ENCODE data around the gene RTN4.
"Not testable (repeated sequence)": the region's sequence is repeated elsewhere in the genome, so short reads cannot be mapped to it uniquely, and the experiment has no call there.

Gene RTN4, protein sequence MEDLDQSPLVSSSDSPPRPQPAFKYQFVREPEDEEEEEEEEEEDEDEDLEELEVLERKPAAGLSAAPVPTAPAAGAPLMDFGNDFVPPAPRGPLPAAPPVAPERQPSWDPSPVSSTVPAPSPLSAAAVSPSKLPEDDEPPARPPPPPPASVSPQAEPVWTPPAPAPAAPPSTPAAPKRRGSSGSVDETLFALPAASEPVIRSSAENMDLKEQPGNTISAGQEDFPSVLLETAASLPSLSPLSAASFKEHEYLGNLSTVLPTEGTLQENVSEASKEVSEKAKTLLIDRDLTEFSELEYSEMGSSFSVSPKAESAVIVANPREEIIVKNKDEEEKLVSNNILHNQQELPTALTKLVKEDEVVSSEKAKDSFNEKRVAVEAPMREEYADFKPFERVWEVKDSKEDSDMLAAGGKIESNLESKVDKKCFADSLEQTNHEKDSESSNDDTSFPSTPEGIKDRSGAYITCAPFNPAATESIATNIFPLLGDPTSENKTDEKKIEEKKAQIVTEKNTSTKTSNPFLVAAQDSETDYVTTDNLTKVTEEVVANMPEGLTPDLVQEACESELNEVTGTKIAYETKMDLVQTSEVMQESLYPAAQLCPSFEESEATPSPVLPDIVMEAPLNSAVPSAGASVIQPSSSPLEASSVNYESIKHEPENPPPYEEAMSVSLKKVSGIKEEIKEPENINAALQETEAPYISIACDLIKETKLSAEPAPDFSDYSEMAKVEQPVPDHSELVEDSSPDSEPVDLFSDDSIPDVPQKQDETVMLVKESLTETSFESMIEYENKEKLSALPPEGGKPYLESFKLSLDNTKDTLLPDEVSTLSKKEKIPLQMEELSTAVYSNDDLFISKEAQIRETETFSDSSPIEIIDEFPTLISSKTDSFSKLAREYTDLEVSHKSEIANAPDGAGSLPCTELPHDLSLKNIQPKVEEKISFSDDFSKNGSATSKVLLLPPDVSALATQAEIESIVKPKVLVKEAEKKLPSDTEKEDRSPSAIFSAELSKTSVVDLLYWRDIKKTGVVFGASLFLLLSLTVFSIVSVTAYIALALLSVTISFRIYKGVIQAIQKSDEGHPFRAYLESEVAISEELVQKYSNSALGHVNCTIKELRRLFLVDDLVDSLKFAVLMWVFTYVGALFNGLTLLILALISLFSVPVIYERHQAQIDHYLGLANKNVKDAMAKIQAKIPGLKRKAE

DNA sequence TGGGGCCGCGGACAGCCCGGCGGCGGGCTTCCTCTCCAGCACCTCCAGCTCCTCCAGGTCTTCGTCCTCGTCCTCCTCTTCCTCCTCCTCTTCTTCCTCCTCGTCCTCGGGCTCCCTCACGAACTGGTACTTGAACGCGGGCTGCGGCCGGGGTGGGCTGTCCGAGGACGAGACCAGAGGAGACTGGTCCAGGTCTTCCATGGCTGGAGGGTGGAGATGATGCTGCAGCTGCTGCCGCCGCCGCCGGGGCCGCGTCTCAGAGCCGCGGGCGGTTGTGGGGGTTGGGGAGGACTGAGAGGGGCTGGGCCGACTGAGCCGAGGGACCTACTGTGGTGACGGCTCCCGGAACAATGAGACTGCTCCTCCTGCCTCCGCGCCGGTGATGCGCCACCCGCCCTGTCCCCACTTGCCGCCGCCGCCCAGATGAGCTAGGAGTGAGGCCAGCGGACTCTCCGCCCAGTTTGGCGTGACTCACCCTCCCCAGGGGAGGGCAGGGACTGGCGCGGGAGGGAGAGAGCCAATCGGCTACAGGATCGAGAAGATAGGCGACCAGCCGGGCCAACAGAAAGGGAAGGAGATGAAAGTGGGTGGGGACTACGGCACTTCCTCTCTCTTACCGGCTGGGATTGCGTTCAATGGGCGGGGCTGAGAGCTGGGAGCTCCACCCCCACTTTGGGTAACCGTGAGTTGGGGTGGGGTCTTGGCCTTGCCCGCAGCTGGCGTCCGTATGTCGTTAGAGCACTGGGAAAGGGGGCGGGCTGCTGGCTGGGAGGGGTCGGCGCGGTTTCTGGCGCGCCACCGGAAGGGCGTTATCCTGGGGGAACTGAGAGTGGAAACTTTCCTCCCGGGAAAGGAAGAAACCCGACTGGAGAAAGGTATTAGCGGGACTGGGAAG lies at the start of gene RTN4:
TSS of gene RTN4 (minus strand) at position 352 of the 895 bp plus-strand sequence. CDS start at position 201, 151 bp downstream.
- peak; percentile 97 to 99 for DNase-seq

DNA sequence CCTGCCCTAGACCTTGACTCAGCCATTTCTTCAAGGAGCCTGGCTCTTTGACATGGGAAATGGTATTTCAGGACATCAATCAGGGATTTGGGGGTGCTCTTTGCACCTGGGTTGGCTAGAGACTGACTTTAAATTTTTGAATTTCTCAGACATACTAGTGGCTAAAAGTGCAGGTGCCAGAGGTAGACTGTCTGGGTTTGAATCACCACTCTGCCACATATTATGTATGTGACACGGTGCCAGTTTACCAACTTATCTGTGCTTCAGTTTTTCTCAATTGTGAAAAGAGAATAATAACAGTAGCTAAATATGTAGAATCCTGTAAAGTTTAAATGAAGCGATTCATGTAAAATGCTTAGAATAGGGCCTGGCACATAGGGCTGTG lies 49.2 kb upstream of the RTN4 start:
- DNase-seq: no peak

DNA sequence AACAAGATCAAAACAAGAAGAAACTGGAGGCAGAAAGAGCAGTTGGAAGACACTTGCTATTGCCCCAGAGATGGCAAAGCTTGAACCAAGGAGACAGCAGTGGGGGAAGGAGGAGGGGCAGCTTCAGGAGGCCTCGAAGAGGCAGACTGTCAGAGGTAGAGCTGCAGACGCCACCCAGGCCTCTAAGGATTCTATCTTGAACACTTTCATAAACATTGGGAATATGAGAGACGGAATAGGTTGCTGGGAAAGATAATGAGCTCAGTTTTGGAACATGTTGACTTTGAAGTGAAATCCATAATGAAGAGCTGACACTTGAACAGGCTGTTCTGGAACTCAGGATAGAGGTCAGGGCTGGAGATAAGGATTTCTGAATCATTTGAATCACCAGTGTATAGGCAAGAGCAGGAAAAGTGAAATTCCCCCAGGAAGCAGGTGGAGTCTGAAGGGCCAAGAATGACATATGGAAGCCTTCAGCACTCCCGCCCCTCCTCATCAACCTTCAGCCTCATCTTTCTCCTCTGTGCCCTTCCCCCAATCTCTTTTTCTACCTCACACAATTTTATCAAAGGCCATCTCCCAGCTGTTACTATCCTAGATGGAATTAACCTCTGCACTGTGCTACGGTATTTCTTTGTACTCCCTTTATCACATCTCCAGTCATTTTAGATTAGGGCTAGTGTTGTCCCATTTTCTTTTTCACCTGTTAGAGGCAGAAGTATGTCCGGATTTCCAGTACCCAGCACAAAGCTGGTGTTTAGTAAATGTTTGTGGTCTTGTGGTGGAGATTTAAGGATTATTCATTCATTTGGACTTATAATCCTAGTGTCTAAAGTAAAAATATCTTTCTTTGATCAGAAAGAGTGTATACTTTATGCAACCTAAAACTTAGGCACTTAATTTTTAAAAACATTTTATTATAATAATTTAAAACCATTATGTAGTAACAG lies 47.5 kb upstream of the RTN4 start:
- no peak for DNase-seq

DNA sequence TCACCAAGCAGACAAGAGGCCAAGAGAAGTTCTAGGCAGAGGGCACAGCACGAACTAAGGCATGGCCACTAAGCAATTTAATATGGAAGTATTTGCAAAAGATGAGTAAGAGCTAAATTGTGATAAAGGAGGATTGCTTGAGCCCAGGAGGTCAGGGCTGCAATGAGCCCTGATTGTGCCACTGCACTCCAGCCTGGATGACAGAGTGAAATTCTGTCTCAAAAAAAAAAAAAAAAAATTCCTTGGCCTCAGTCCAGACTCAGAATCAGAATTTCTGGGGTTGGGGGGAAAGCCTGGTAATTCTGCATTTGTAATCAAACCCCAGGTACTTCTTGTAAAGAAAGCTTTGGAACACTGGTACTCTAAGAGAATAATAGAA lies 46.8 kb upstream of the RTN4 start:
- no peak for DNase-seq

DNA sequence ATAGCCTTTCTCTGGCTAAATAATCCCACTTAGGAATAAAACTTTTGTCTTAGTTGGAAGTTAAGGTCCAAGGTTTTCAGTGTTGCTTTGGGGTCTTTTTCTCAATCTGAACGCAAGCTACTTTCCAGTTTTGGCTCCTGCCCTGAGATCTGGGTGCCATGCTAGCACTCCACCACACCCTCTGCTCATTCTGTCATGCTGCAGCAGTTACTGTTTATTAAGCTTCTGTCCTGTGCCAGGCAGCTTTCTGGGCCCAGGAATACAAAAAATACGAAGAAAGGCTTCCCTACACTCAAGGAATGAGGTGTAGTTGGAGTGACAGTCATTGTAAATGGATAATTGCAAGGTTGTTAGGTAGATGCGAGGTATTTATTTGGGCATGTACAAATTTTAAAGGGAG lies 46.3 kb upstream of the RTN4 start:
- DNase-seq: no peak

DNA sequence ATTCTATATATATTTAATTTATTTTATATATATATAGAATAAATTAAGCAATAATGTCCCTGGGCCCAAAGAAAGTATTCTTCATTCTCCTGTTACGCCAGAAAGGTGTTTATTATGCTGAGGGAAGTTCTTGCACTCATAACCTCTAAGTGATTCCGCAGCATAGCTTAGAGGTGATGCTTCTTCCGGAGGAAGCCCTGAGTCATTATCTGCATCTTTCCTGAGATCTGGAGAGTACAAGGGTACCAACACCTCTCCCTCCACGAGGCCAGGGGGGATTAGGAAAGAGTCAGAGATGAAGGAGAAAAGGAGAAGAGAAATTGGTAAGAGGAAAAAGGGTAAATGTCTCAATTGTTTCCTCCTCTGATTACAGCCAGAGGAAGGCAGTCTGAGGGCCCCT lies 43.1 kb upstream of the RTN4 start:
- no peak for DNase-seq

DNA sequence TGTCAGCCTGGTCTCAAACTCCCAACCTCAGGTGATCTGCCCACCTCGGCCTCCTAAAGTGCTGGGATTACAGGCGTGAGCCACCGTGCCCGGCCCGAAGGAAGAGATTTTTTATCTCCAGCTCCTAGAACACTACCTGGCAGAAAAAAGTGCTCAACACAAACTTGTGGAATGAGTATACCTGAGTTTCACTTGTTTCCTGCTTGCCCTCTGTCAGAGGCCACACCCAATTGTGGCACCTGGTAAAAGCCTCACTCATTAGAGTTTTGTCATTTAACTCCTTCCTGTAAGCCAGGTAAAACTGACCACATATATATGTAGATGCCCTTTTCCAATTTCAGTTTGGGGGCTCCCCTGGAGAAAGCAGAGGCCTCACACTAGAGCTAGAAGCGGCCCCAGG lies 42.2 kb upstream of the RTN4 start:
- no peak for DNase-seq

DNA sequence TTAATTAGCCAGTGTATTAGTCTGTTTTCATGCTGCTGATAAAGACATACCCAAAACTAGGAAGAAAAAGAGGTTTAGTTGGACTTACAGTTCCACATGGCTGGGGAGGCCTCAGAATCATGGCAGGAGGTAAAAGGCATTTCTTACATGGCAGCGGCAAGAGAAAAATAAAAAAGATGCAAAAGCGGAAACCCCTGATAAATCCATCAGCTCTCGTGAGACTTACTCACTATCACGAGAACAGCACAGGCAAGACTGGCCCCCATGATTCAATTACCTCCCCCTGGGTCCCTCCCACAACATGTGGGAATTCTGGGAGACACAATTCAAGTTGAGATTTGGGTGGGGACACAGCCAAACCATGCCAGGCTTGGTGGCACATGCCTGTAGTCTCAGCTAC lies 41.4 kb upstream of the RTN4 start:
- not testable (repeated sequence) for DNase-seq

DNA sequence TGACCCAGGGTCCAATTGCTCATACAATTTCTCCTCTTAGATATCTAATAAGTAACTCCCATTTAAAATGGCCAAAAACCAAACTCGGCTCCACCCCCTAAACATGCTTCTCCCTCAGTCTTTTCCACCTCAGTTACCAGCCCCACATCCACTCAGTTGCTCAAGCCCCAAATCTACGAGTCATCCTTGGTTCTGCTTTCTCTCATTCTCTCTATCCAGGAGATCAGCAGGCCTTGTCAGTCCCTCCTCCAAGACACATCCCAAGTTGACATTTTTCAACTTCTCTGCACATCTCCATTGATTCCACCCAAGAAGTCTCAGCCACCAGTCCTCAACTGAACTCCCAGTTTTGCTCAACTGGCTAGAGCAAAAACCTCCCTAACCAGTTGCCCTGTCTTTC lies 40.5 kb upstream of the RTN4 start:
- DNase-seq: no peak

DNA sequence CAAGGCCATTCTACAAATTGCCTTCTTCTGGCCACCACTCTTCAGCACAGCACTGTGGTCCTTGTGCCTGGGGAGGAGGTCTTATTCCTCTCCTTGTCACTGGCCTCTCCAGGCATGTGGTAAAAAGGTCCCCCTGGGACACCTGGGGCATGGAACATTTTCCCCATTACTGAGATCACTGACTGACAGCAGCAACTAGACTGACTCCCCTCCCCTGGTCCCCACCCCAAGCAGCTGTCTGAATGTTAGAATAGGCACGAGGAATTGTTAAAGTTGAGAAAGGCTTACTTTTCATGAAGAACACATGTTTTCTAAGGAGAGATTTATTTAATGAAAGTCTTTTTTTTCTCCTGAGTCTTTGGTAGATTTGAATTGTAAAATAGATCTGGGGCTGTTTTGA lies 39.5 kb upstream of the RTN4 start:
- DNase-seq: no peak

DNA sequence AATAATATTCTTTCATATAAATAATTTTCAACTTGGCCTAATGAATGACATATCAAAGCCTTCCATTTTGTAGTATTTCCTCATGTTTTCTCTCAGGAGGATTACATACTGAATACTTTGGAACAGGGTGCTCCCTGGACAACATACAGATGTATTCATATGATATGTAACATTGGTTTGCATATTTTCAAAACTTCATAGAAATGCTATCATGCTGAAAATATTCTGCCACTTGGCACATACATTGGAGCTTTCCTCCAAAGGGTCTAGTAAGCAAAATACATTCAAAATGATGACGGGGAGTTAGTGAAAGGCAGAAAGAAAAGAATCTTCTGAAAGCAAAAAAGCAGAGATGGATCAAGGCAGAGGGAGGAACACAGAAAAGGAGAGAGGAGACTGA lies 38.1 kb upstream of the RTN4 start:
- DNase-seq: no peak

DNA sequence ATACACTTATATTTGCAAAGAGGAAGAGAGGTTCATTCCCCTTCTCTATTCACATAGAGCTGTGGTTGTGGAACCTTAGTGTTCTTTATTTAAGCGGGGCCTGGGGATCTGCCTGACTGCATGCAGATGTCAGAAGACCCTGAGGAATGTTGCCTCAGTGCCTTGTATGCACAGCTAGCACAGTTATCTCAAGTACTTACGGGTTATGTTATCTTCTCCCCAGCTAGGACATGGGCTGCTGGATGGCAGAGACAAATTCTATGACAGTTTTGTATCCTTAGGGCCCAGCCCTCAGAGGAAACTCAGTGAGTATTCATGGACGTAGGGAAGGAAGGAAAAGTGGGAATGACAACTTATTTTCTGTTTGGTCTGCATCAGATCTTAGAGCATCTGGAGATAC lies 37.7 kb upstream of the RTN4 start:
- DNase-seq: no peak

DNA sequence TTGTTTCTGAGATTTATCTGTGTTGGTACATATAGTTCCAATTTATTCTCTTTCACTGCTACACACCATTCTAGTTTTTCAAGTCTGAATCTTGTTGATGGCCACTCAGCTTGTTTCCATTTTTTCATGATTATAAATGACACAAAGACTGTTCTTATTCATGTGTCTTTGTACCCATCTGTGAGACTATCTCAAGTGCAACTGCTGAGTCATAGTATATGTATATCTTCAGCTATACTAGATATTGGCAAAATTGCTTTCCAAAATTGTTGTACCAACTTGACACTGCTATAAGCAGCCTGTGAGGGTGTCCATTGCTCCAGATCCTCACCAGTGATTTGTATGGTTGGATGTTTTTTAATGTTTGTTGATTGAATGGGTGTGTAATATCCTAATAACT lies 37.2 kb upstream of the RTN4 start:
- DNase-seq: no peak

DNA sequence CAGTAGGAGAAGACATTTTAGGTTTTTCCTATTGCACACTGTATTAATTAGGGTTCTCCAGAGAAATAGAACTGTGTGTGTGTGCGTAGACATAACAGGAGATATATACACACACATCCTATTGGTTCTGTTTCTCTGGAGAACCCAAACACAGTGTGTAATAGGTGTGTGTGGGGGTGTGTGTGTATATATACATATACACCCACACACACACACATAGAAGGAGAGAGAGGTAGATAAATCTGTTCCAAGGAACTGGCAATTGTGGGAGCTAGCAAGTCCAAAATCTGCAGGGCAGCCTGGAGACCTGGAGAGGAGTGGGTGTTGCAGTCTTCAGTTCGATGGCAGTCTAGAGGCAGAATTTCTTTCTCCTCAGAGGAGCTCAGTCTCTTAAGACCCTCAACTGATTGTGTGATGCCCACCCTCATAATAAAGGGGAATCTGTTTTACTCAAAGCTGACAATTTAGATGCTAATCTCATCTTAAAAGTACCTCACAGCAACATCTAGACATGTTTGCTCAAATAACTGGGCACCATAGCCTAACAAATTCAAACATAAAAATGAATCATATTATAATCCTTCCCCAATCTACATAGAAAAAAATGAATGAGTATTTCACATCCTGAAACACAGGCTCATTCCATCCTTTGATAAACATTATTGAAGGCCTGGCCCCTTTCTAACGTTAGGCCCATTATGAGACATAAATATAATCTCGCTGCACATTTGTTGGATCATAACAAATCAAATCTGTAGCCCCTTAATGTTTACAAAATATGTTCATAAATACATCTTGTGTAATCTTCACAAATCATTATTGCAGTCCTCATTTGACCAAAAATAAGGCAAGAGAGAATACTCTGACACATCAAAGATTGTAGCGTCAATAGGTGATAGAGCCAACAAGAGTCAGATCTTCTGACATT lies 35.1 kb upstream of the RTN4 start:
- no peak for DNase-seq

DNA sequence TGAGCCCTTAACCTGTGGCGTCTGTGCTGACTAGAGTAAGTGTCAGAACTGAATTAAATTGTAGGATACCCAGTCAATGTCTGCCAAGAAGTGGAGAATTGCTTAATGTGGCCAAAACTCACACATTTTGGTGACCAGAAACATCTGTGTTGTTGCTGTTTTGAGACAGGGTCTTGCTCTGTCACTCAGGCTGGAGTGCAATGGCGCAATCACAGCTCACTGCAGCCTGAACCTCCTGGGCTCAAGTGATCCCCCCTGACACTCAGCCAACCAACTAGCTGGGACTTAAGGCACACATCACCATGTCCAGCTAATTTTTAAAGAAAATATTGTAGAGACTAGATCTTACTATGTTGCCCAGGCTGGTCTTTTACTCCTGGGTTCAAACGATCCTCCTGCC lies 34.4 kb upstream of the RTN4 start:
- DNase-seq: no peak

DNA sequence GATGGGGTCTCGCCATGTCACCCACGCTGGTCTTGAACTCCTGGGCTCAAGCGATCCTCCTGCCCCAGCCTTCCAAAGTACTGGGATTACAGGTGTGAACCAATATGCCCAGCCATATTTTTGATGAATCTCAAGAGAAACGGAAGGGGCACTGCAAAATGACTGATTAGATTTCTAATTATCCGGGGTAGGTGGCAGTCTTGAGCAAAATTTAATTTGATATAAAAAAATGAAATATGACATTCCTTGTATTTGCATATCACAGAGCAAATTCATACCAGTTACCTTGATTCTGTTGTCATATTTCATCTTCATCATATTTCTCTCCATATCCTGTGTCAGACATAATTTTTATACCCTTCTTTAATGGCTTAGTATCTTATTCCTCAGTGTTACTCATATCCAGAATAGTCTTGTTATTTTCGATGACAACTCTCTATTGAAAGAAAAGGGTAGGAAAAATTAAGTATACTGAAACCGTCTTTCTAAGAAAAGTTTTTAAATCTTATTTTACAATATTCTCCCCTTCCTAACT lies 30.0 kb upstream of the RTN4 start:
- DNase-seq: no peak

DNA sequence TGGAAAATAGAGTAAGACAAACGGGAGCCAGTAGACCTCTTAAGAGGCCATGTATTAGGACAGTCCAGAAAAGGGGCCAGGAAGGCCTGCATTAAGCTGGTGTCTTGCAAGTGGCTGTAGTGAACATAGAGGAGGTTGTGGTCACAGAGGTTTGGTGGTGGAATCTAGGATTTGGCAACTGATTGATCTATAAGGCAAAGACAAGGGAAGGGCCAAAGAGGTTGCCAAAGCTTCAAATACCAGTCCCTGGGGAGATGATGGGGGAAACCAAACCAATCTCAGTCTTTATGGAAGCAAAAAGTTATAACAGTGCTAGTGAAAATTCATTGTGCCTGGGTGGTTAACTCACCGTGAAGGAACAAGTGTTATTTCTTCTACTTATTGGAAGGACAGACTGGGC lies 28.7 kb upstream of the RTN4 start:
- no peak for DNase-seq

DNA sequence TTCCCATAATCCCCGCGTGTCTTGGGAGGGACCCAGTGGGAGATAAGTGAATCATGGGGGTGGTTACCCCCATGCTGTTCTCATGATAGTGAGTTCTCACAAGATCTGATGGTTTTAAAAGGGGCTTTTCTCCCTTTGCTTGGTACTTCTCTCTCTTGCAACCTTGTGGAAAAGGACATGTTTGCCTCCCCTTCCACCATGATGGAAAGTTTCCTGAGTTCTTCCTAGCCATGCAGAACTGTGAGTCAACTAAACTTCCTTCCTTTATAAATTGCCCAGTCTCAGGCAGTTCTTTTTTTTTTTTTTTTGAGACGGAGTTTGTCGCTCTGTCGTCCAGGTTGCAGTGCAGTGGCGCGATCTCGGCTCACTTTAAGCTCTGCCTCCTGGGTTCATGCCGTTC lies 26.5 kb upstream of the RTN4 start:
- DNase-seq: no peak

DNA sequence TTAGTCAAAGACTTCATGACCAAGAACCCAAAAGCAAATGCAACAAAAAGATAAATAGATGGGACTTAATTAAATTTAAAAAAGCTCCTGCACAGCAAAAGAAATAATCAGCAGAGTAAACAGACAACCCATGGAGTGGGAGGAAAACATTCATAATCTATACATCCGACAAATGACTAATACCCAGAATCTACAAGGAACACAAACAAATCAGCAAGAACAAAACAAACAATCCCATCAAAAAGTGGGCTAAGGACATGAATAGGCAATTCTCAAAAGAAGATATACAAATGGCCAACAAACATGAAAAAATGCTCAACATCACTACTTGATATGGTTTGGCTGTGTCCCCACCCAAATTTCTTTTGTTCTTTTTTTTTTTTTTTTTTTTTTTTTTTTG lies 25.8 kb upstream of the RTN4 start:
- not testable (repeated sequence) for DNase-seq
